ENCODE results near the gene ARHGAP8.
"Not testable (repeated sequence)": the region's sequence is repeated elsewhere in the genome, so short reads cannot be mapped to it uniquely, and the experiment has no call there.

The ARHGAP8 gene

GRCh38 chr22:44847892-44848291 is 95.5 kb downstream of the ARHGAP8 start:
- Histone ChIP-seq H3K27ac (no peak overlapping the region), H3K27me3 (ENCODE audit: insufficient read depth, low read depth, severe bottlenecking) (no peaks in the 10 kb centered on the region), H3K36me3 (no peaks in the 10 kb centered on the region), H3K9me3 (ENCODE audit: severe bottlenecking) (peaks cover 3% of the 10 kb centered on the region), H3K4me3 (ENCODE audit: low read depth, low read length) (no peak overlapping the region)
- no peak for TF ChIP-seq CTCF (IDR thresholded peaks at IDR 0.05; ENCODE audit: low read depth, low read length)
- no peak for DNase-seq

- no peak for DNase-seq
- H3K27me3 ChIP-seq (ENCODE audit: insufficient read depth, low read depth, severe bottlenecking), result no peaks in the 10 kb centered on the region
- no peak overlapping the region for H3K27ac ChIP-seq
- no peak overlapping the region for H3K4me3 ChIP-seq (ENCODE audit: low read depth, low read length)
- peaks cover 3% of the 10 kb centered on the region for H3K9me3 ChIP-seq (ENCODE audit: severe bottlenecking)
- no peak for TF ChIP-seq CTCF (IDR thresholded peaks at IDR 0.05; ENCODE audit: low read depth, low read length)
- no peaks in the 10 kb centered on the region for H3K36me3 ChIP-seq
Measured at GRCh38 chr22:44848296-44848741, 95.9 kb downstream of the ARHGAP8 start.

GRCh38 chr22:44848791-44849420 is 96.5 kb downstream of the ARHGAP8 start:
- no peak overlapping the region for H3K4me3 ChIP-seq (ENCODE audit: low read depth, low read length)
- no peaks in the 10 kb centered on the region for H3K27me3 ChIP-seq (ENCODE audit: insufficient read depth, low read depth, severe bottlenecking)
- no peak for TF ChIP-seq CTCF (IDR thresholded peaks at IDR 0.05; ENCODE audit: low read depth, low read length)
- DNase-seq, result no peak
- peaks cover 3% of the 10 kb centered on the region for H3K9me3 ChIP-seq (ENCODE audit: severe bottlenecking)
- H3K36me3 ChIP-seq, result no peaks in the 10 kb centered on the region
- no peak overlapping the region for H3K27ac ChIP-seq

GRCh38 chr22:44850946-44851345 is 98.6 kb downstream of the ARHGAP8 start:
- no peaks in the 10 kb centered on the region for H3K9me3 ChIP-seq (ENCODE audit: severe bottlenecking)
- H3K27me3 ChIP-seq (ENCODE audit: insufficient read depth, low read depth, severe bottlenecking), result no peaks in the 10 kb centered on the region
- no peaks in the 10 kb centered on the region for H3K36me3 ChIP-seq
- no peak for DNase-seq
- TF ChIP-seq CTCF (IDR thresholded peaks at IDR 0.05; ENCODE audit: low read depth, low read length), result no peak
- no peak overlapping the region for H3K4me3 ChIP-seq (ENCODE audit: low read depth, low read length)
- H3K27ac ChIP-seq, result no peak overlapping the region

GRCh38 chr22:44854641-44855040 is 102.3 kb downstream of the ARHGAP8 start:
- DNase-seq; H3K36me3 ChIP-seq; H3K9me3 ChIP-seq (ENCODE audit: severe bottlenecking); H3K27ac ChIP-seq; H3K4me3 ChIP-seq (ENCODE audit: low read depth, low read length); H3K27me3 ChIP-seq (ENCODE audit: insufficient read depth, low read depth, severe bottlenecking): not testable (repeated sequence)

- no peak for TF ChIP-seq CTCF (IDR thresholded peaks at IDR 0.05; ENCODE audit: low read depth, low read length)
- H3K27me3 ChIP-seq (ENCODE audit: insufficient read depth, low read depth, severe bottlenecking), result no peaks in the 10 kb centered on the region
- H3K36me3 ChIP-seq, result no peaks in the 10 kb centered on the region
- H3K9me3 ChIP-seq (ENCODE audit: severe bottlenecking), result no peaks in the 10 kb centered on the region
- no peak for DNase-seq
- no peak overlapping the region for H3K27ac ChIP-seq
- no peak overlapping the region for H3K4me3 ChIP-seq (ENCODE audit: low read depth, low read length)
Measured at GRCh38 chr22:44855855-44856254, 103.5 kb downstream of the ARHGAP8 start.

- peaks cover 14% of the 10 kb centered on the region for H3K36me3 ChIP-seq
- H3K4me3 ChIP-seq (ENCODE audit: low read depth, low read length); DNase-seq; H3K9me3 ChIP-seq (ENCODE audit: severe bottlenecking); H3K27me3 ChIP-seq (ENCODE audit: insufficient read depth, low read depth, severe bottlenecking); H3K27ac ChIP-seq: not testable (repeated sequence)
Measured at GRCh38 chr22:44858819-44859218, 106.4 kb downstream of the ARHGAP8 start.

Data from WERI-Rb-1 (cell line).